Kidney (tissue), 14 donors: ENCODE data around the gene TUBB4A. TPM values are rescaled to one million over a fixed set of nuclear protein-coding genes. Genes with fewer than 3 reads are reported as not detected.

Experiments used
- DNase-seq, 5 donors: peaks; one replicate each; pipeline ENCODE4 v3.0.0-alpha.2; 2013 to 2020
- FAIRE-seq: peaks from 2 replicates; lab custom pipeline; 2012; peaks lifted over from hg19 to GRCh38; lab: Jason Lieb, UNC
- H3K27ac ChIP-seq, 2 donors: one replicate each; pipeline ENCODE4 v1.7.0; 2013; ENCODE audit warnings: low read depth in 2 of 2, low read length in 2 of 2, inconsistent platforms in 1 of 2
- H3K27me3 ChIP-seq: one replicate; pipeline ENCODE4 v1.7.1; 2013; ENCODE audit warnings: low read length, inconsistent platforms; ENCODE audit not compliant: control insufficient read depth, insufficient read depth
- H3K36me3 ChIP-seq, 3 donors: one replicate each; pipeline versions ENCODE4 v1.7.0 to v1.7.1; 2013; ENCODE audit warnings: low read length in 3 of 3, control low read depth in 1 of 3, inconsistent platforms in 1 of 3; ENCODE audit not compliant: insufficient read depth in 3 of 3, control insufficient read depth in 2 of 3
- H3K4me1 ChIP-seq, 3 donors: one replicate each; pipeline versions ENCODE4 v1.7.0 to v1.7.1; 2013; ENCODE audit warnings: low read length in 3 of 3, inconsistent platforms in 1 of 3, low read depth in 1 of 3; ENCODE audit not compliant: control insufficient read depth in 2 of 3, insufficient read depth in 2 of 3
- H3K4me3 ChIP-seq, 3 donors: one replicate each; pipeline versions ENCODE4 v1.7.0 to v1.8.1; 2013; ENCODE audit warnings: low read length in 3 of 3, control low read depth in 1 of 3, inconsistent platforms in 1 of 3
- H3K9ac ChIP-seq, 3 donors: one replicate each; pipeline versions ENCODE4 v1.7.0 to v1.7.1; 2013; ENCODE audit warnings: low read length in 3 of 3, control low read depth in 1 of 3, inconsistent platforms in 1 of 3
- H3K9me3 ChIP-seq, 3 donors: one replicate each; pipeline versions ENCODE4 v1.7.0 to v1.7.1; 2013; ENCODE audit warnings: low read length in 3 of 3, control low read depth in 1 of 3, inconsistent platforms in 1 of 3; ENCODE audit not compliant: control insufficient read depth in 2 of 3, insufficient read depth in 1 of 3
- intact Hi-C: fragments of 100-400 bp; cut with DNase I; formaldehyde crosslinking; loops from one replicate; pipeline ENCODE4 v1.11.1; 2022
- polyA plus RNA-seq: library from polyadenylated mRNA; stranded (reverse); fragments of 350-450 nt; fragmentation: Illumina TruSeq; extraction: RNeasy Lipid Tissue Mini Kit (QIAGEN cat#74804); gene quantifications from one replicate; pipeline ENCODE4 v1.2.3, GENCODE V29; 2014; ENCODE audit warnings: low read depth, low replicate concordance; ENCODE audit not compliant: insufficient read depth
- total RNA-seq: library from RNA; stranded (reverse); fragmentation: NEBNext Ultra II Directional; extraction: Animal tissue kit (Norgen Biotek cat#: 25700); gene quantifications from one replicate; pipeline ENCODE4 v1.2.1, GENCODE V29; 2021
- TF ChIP-seq, protein P1 (sequence below): IDR thresholded peaks from 3 replicates; pipeline ENCODE4 v1.5.1; 2012; ENCODE audit warnings: mild to moderate bottlenecking, moderate library complexity, borderline replicate concordance; ENCODE audit not compliant: insufficient read depth; ENCODE audit errors: extremely low read depth
- donor health status: control.
- donor health status: control.
- donor health status: control.
- donor health status: control.
- donor health status: control.
- donor health status: DM: yes; HTN: yes; CAD: no.
- donor health status: Normal renal cell carcinoma (clear cell type).

TUBB4A gene
- total and polyA plus RNA-seq, 2 donors from 2014 or later: 4.4 to 11.3 TPM

DNA sequence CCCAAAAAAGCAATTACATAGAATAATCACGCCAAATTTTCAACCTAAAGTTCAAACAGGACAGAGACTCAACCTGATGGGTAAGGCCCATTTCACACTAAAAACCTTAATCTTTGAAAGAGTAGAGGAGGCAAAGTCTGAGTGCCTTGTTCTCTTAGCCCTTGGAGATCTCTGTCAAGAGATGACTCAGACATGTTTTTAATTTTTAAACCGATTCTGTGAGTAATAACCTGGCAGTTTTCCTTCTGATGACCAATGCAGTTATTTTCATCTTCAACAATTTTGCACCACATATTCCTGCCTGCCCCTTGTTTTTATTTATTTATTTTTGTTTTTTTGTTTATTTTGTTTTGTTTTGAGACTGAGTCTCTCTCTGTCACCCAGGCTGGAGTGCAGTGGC lies 17.2 kb upstream of the TUBB4A start:
- TF ChIP-seq, protein P1, sequence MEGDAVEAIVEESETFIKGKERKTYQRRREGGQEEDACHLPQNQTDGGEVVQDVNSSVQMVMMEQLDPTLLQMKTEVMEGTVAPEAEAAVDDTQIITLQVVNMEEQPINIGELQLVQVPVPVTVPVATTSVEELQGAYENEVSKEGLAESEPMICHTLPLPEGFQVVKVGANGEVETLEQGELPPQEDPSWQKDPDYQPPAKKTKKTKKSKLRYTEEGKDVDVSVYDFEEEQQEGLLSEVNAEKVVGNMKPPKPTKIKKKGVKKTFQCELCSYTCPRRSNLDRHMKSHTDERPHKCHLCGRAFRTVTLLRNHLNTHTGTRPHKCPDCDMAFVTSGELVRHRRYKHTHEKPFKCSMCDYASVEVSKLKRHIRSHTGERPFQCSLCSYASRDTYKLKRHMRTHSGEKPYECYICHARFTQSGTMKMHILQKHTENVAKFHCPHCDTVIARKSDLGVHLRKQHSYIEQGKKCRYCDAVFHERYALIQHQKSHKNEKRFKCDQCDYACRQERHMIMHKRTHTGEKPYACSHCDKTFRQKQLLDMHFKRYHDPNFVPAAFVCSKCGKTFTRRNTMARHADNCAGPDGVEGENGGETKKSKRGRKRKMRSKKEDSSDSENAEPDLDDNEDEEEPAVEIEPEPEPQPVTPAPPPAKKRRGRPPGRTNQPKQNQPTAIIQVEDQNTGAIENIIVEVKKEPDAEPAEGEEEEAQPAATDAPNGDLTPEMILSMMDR: no peak
- intact Hi-C loops: loop anchor here (10.0 kb wide), 1 partner anchor 106 kb away; no protein-coding TSS in a partner anchor
- DNase-seq (no peak), FAIRE-seq (no peak)
- Histone ChIP-seq H3K27me3 (no peaks in the 10 kb centered on the region), H3K9ac (no peak overlapping the region), H3K27ac (no peak overlapping the region), H3K9me3 (no peaks in the 10 kb centered on the region), H3K4me1 (peaks cover 0 to 2% (median 0%) of the 10 kb centered on the region in 3 donors), H3K36me3 (no peaks in the 10 kb centered on the region), H3K4me3 (no peak overlapping the region)

DNA sequence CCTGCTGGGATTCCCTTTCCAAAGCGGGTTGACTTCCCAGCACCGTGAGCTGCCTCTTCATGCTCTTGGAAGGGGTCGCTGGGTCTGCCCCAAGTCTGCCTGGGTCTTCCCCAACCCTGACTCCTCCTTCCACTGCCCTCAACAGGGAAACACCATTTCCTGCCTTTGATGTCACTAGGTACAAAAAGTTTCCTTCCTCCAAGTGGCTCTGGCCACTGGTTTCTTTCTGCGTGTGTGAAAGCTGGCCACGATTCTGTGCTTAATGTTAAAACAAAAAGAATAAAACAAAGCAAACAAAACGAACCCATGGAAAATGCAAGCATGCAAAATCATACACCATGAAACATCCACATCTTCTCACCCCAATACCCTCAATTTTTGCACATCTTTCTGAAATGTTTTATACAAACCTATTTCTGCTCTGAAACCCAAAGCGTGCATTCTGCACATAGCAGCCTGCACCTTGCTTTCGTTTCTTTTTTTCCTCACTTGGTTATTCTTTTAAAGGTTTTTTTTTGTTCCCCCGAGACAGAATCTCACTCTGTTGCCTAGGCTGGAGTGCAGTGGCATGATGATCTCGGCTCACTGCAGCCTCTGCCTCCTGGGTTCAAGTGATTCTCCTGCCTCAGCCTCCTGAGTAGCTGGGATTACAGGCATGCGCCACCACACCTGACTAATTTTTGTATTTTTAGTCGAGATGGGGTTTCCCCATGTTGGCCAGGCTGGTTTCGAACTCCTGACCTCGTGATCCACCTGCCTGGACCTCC lies 16.2 kb upstream of the TUBB4A start:
- DNase-seq (no peak), FAIRE-seq (no peak)
- H3K4me3 ChIP-seq: no peak overlapping the region
- TF ChIP-seq, protein P1: no peak
- intact Hi-C loops: loop anchor here (10.0 kb wide), 1 partner anchor 106 kb away; no protein-coding TSS in a partner anchor
- no peaks in the 10 kb centered on the region for H3K27me3 ChIP-seq
- H3K9ac ChIP-seq: no peak overlapping the region
- no peaks in the 10 kb centered on the region for H3K9me3 ChIP-seq
- no peak overlapping the region for H3K27ac ChIP-seq
- H3K4me1 ChIP-seq: peaks cover 0 to 2% (median 0%) of the 10 kb centered on the region in 3 donors
- no peaks in the 10 kb centered on the region for H3K36me3 ChIP-seq

DNA sequence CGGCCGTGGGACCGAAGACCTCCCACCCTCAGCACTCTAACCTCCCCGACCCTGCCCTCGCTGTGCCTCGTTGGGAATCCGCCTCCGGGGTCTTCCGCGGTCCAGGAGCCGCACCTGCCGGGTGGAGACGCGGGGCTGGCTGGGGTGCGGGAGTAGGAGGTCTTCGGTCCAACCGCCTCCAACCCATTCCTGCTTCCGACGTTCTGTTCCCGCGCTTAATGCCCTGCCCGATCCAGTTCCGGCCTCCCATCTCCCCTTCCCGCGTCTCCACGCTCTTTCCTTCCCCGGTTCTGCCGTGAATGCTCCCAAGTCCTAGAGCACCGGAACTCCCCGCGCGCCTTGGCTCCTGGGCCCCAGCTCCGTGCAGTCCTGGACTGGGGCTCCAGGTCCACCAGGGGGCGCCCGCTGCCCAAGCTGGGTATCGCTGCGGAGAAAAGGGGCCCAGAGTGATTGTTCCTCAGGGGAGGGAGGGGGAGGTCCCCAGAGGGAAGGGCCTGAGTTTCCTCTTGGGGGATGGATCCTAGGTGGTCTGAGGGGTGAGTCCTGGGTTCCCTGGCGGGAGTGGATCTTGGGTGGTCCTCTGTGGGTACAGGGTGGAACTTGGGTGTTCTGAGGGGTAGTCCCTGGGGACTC lies 14.7 kb upstream of the TUBB4A start:
- no peak for FAIRE-seq
- peak overlapping the region; percentile 51 to 56 for H3K27ac ChIP-seq

More for the DNA sequence above, 14.7 kb upstream of the TUBB4A start:
- H3K36me3 ChIP-seq: no peaks in the 10 kb centered on the region
- peaks cover 0 to 2% (median 0%) of the 10 kb centered on the region in 3 donors for H3K4me1 ChIP-seq
- intact Hi-C loops: loop anchor here (10.0 kb wide), 1 partner anchor 108 kb away; no protein-coding TSS in a partner anchor
- DNase-seq: peak; percentile 90 to 95 (median 93)
- H3K4me3 ChIP-seq: peak overlapping the region; percentile 65 to 80 (median 77)
- TF ChIP-seq, protein P1: peak; percentile 98
- H3K9me3 ChIP-seq: no peaks in the 10 kb centered on the region
- peak overlapping the region; percentile 45 to 78 (median 52) for H3K9ac ChIP-seq
- H3K27me3 ChIP-seq: no peaks in the 10 kb centered on the region
